ENCODE data around the gene MAGI1.

GRCh38 chr3:65576966-65577365 is 461.8 kb downstream of the MAGI1 start:
- TF ChIP-seq, protein P1, sequence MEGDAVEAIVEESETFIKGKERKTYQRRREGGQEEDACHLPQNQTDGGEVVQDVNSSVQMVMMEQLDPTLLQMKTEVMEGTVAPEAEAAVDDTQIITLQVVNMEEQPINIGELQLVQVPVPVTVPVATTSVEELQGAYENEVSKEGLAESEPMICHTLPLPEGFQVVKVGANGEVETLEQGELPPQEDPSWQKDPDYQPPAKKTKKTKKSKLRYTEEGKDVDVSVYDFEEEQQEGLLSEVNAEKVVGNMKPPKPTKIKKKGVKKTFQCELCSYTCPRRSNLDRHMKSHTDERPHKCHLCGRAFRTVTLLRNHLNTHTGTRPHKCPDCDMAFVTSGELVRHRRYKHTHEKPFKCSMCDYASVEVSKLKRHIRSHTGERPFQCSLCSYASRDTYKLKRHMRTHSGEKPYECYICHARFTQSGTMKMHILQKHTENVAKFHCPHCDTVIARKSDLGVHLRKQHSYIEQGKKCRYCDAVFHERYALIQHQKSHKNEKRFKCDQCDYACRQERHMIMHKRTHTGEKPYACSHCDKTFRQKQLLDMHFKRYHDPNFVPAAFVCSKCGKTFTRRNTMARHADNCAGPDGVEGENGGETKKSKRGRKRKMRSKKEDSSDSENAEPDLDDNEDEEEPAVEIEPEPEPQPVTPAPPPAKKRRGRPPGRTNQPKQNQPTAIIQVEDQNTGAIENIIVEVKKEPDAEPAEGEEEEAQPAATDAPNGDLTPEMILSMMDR (IDR thresholded peaks at IDR 0.05) = no peak
- no peak for TF ChIP-seq POLR2A (IDR thresholded peaks at IDR 0.05)

Measured in lower leg skin (tissue), 3 donors.